HG03354 (cell line): ENCODE measurements around the gene MSH5.

Experiments
- ATAC-seq: cut with Tn5 transposase; IDR thresholded peaks from one replicate; pipeline ENCODE4 v1.9.1; 2021; ENCODE audit warnings: mild to moderate bottlenecking; ENCODE audit not compliant: unreplicated experiment, poor library complexity, severe bottlenecking

Gene MSH5

DNA sequence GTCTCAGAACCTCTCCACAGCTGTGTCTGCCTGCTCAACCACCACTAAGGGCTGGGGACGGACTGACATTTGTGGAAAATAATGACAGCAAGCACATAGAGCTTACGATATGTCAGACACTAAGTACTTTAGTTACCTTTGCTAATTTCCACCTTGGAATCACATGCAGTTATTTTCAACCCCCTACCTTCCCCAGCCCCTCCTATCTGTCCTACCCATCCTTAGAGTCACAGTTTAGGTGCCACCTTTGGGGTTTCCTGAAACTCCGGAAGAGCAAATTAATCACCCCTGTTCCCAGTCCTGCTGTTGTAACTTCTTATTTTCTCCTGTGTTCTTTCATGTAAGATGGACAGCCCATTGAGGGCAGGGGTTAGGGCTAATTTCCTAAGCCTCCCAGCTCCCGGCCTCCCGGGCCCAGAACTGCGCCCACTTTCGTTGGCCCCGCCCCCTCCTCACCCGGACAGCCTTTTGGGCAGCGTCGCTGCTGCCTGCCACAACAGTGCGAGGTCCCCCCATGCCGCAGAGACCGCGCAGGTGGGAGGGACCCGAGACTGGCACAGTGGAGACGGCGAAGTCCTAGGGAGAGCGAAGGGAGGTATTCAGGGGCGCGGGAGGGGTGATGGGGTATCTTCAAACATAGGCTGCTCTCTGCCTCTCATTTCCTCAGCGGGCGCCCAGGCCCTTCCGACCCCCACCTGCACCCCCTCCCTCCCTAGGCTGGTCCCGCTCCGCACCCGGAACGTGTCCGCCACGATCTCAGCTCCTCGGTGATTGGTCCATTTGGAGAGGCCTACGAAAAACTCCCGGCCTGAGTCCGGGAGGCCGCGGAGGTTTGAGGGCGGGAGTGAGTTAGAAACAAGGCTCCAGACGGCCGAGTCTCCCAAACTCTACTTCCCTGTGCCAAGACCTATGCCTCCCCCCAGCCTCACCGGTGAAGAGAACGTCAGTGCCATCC is 11.8 kb upstream of the MSH5 start:
- ATAC-seq = no peak

GRCh38 chr6:31728767-31729514 is 10.9 kb upstream of the MSH5 start, which contains the start of gene DDAH2:
TSS of gene DDAH2 (minus strand) at chr6:31729299. CDS start at chr6:31729161, 138 bp downstream.
- no peak for ATAC-seq

DNA sequence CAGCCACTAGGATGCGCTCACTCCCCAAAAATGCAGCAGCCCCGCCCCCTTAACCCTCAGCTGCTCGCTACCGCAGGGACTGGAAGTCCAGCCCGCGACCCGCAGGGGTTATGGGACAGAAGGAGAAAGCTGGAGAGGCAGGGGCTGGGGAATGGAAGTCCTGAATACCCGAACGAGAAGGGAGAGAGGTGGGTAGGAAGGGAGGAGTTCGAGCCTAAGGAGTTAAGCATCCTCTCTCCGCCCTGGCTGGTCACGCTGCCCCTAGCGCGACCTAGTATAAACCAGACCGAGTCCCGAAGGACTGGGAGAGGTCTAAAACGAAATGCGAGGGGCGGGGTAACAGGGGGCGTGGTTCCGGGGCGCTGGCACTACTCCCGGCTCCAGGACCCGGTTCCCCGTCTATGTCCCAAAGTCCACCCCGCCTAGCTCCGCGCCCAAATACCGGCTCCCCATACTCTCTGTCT is 10.3 kb upstream of the MSH5 start:
- ATAC-seq = peak; percentile 51

DNA sequence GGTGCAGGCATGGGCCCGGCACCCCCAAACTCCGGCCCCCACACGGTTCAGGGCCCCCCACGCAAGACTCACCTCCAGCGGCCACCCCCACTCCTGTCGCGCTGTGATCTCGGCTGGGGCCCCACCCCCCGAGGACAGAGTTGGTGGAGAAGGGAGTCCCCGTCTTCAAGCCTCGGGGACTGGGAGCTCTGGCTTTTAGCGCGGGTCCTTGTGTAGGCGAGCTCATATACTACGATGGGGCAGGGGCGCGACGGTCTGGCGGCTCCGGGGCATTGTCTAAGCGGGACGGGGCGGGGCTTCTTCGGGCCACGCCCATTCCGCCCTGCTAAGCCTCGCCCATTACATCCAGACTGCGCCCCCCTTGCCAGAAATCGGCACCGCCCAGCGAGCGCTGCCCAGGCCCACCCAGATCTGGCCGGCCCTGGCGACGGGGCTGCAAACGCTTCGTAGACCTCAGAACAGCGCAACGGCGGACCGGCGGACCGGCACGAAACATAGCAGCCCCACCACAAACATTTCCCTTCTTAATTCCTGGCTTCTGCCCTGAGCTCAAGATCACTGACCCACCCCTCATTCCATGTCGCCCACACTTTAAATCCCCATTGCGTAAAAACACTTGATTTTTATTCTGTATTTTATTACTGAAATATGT is 9.7 kb upstream of the MSH5 start:
- peak; percentile 33 for ATAC-seq

DNA sequence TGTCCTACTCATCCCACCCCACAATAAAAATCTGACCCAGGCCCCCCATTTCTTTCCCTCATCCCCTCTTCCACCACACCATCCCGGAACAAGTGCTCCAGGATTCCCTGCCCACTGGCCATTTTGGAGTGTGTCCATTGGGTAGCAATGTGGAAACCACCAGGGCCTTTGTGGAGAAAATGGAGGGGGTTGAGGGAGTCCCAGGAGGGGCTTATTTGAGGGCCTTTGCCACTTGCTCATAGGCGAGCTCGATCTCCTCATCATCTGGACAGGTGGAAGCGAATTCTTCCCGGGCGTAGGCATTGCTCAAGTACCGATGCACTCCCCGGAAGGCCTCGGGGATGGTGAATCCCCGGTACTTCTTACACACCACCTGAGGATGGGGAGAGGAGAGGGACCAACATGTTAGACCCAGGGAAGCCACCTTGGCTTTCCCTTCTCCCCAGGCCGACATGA is 9.1 kb upstream of the MSH5 start:
- no peak for ATAC-seq

GRCh38 chr6:31732029-31732428 is 7.8 kb upstream of the MSH5 start:
- no peak for ATAC-seq

- no peak for ATAC-seq
Observed at GRCh38 chr6:31733734-31734133, 6.1 kb upstream of the MSH5 start.

DNA sequence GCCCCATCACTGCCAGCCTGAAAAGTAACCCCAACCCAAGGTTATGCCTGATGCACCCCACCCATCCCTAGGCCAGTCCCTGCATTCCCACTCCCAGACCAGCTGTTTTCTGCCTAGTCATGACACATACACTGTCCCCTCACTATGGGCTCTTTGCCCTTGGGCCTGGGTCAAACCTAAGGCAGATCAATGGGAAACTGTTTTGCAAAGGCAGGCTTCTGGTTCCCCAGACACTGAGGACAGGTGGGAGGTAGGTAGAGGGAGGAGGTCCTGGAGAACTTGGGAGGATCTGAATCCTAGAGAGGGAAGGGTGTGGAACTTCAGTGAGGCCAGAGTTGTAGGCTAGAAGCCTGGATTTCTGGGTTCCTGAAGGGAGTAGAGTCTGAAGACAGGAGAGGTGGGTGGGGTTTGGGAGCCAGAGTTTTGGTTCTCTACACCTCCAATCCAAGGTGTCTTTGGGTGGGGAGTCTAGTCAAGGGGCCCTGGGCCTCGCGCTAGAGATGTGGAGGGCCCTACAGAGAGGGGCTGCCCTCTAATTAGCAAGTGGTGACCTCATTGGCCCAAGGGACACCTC is 5.5 kb upstream of the MSH5 start:
- ATAC-seq = no peak

DNA sequence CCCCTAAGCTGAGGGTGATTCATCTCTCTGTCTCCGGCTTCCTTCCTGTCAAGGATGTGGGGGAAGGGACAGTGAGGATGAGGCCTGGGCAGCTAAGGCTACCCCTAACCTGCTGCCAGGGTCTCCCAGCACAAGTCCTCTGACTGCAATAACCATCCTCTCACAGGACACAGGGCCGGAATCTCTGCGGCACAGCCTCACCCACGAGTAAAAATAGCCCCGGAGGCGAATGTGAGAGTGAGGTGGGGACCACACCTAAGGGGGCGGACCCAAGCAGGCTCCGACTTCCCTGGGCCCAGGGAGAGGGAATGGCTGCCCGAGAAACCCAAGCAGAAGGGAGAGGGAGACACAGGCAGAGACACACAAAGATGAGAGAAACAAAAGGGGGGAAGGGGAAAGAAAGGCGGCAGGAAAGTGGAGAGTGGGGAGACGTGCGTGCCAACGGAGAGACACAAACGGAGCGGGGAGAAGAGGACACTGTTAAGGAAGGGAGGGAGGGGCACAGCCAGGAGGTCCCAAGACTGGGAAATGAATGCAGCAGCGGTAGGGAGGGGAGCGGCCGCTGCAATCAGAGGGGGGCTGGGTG is 4.9 kb upstream of the MSH5 start:
- no peak for ATAC-seq

DNA sequence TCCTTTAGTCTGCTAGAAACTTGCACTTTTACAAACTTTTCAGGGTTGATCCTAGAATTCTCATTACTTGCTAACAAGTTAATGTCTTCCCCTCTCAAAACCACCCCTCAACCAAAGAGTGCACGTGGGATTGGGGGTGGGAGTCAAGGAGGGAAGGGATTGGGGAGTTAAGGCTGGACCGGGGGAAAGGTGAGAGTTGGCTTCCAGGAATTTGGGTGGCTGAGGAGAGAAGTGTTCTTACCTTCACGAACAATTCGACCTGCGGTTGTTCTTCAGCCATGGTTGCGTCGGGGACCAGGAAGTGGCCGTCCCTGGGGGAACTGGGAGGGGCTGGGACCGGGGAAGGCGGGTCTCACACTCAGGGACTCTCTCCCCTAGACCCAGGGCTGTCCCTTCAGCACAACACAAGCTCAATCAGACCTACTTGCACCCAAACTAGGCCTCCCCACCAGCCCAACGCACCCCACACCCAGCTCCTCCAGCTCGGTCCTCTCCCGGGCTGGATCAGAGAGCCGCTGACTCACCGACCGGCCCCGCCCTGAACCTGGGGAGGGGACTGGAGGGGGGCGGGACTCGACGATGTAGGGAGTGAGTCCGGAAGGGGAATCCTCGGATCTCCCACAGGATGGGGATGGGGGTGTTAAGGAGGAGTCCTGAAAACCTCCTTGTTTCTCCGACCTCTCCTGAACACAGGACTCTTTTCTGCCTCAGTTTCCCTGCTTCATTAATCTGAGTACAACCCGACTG is 3.6 kb upstream of the MSH5 start, which contains the start of gene CLIC1:
TSS of gene CLIC1 (minus strand) at position 510 of the 747 bp plus-strand sequence. CDS start at position 280, 230 bp downstream.
- peak; percentile 17 for ATAC-seq

GRCh38 chr6:31736768-31737314 is 3.0 kb upstream of the MSH5 start:
- ATAC-seq = no peak

GRCh38 chr6:31737315-31737990 is 2.4 kb upstream of the MSH5 start:
- no peak for ATAC-seq

- ATAC-seq = no peak
Observed at GRCh38 chr6:31737991-31738979, 1.5 kb upstream of the MSH5 start.

- ATAC-seq = no peak
Observed at GRCh38 chr6:31740397-31741223, 805 bp downstream of the MSH5 start.

GRCh38 chr6:31741815-31742214 is 2.0 kb downstream of the MSH5 start:
- ATAC-seq = no peak

DNA sequence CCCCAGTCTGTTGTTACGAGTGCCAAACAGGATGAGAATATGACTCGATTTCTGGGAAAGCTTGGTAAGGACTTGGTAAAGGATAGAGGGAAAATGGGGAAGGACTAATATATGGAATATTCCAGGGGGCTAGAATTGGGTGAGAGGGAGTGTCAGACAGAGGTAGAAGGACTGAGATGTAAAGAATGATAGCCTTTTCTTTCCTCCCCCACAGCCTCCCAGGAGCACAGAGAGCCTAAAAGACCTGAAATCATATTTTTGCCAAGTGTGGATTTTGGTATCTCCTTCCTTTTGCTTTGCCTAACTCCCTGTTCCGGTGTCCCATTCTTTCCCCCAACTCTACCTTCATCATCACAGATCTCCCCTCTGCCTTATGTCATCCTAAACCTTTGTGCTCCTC is 3.1 kb downstream of the MSH5 start:
- ATAC-seq = no peak
